ENCODE results near the gene FBP1. TPM values are rescaled to one million over a fixed set of nuclear protein-coding genes. Genes with fewer than 3 reads are reported as not detected.

FBP1 gene
- total and polyA plus RNA-seq, 8 donors: 19.5 to 39.2 (median 24.1) TPM

DNA sequence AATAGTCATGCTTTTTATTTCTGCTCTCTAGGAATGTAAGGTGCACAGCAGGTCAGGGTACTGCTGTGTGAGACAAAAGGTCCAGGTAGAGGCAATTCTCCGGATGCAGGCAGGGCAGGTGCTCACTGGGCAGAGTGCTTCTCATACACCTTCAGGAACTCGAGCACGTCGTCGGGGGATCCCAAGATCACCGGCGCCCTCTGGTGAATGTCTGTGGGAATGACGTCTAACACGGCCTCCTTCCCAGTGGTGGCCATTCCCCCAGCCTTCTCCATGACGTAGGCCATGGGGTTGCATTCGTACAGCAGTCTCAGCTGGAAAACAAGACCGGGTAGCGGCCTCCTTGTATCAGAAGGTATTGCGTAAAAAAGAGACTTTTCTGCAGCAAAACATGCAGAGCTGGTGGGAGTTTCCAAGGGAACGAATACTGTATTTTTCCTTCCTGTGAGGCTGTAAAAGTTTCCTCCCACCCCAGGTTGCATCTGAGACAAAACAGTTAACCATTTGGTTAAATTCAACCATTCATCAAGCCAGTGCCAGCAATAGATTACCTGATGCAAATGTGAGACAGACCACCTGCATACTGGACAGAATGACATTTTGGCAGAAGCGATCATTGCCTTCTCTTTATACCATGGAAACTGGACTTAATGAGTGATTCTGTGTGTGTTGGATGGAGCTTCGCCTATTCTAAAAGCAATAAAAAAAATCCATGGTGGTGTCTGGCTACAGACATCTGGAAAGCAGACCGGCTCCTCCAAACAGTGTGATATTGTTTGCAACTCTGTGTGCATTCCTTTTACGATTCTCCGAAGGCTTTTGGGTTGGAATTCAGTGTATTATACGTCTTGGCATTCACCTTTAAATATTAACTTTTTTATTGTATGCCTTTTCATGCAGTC, 35.8 kb downstream of the FBP1 start:
- TF ChIP-seq, protein P1, sequence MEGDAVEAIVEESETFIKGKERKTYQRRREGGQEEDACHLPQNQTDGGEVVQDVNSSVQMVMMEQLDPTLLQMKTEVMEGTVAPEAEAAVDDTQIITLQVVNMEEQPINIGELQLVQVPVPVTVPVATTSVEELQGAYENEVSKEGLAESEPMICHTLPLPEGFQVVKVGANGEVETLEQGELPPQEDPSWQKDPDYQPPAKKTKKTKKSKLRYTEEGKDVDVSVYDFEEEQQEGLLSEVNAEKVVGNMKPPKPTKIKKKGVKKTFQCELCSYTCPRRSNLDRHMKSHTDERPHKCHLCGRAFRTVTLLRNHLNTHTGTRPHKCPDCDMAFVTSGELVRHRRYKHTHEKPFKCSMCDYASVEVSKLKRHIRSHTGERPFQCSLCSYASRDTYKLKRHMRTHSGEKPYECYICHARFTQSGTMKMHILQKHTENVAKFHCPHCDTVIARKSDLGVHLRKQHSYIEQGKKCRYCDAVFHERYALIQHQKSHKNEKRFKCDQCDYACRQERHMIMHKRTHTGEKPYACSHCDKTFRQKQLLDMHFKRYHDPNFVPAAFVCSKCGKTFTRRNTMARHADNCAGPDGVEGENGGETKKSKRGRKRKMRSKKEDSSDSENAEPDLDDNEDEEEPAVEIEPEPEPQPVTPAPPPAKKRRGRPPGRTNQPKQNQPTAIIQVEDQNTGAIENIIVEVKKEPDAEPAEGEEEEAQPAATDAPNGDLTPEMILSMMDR (IDR thresholded peaks at IDR 0.05): peak; percentile 31 to 59 (median 45)
- Histone ChIP-seq H3K36me3 (no peaks in the 10 kb centered on the region), H3K4me1 (peaks cover 8 to 14% (median 12%) of the 10 kb centered on the region in 3 donors), H3K9me3 (no peaks in the 10 kb centered on the region), H3K27me3 (no peaks in the 10 kb centered on the region), H3K27ac (no peak overlapping the region), H3K4me3 (no peak overlapping the region)
- ATAC-seq: peak; percentile 82 to 95 (median 88)
- intact Hi-C loops (cut with DNase I): no loop called here
- 23 to 28% methylated on average over 21 of the region's 21 CpGs for WGBS, 2 donors
- FAIRE-seq: no peak
- DNase-seq: peak; percentile 81 to 89 (median 84)

GRCh38 chr9:94602666-94603065, 36.7 kb downstream of the FBP1 start:
- no peak overlapping the region for H3K4me3 ChIP-seq
- H3K27ac ChIP-seq: no peak overlapping the region
- H3K27me3 ChIP-seq: no peaks in the 10 kb centered on the region
- ATAC-seq: no peak
- H3K36me3 ChIP-seq: no peaks in the 10 kb centered on the region
- no peak for DNase-seq
- TF ChIP-seq, protein P1 (IDR thresholded peaks at IDR 0.05): no peak
- H3K9me3 ChIP-seq: no peaks in the 10 kb centered on the region
- WGBS, 2 donors: 84 to 87% methylated on average over 6 of the region's 6 CpGs
- intact Hi-C loops (cut with DNase I): no loop called here
- peaks cover under 1 to 11% (median 5%) of the 10 kb centered on the region in 3 donors for H3K4me1 ChIP-seq
- no peak for FAIRE-seq

DNA sequence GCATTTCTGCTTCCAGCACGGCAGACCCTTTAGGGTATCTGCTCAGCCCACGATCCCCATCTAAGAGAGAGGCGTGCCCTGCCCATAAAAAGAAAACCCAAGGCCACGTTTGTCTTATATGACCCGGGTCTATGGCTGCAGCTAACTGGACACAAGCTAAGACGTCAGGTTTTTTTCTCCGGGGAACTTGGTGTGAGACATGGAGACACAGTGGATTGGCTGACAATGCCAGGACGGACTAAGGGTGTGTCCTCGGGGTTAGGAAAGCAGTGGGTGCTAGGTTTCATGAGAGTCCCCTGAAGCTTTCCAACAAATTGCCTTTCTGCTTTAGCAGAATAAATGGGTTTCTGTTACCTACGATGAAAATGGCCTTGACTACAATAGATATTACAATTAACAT, 38.6 kb downstream of the FBP1 start:
- intact Hi-C loops (cut with DNase I): no loop called here
- TF ChIP-seq, protein P1 (IDR thresholded peaks at IDR 0.05): no peak

DNA sequence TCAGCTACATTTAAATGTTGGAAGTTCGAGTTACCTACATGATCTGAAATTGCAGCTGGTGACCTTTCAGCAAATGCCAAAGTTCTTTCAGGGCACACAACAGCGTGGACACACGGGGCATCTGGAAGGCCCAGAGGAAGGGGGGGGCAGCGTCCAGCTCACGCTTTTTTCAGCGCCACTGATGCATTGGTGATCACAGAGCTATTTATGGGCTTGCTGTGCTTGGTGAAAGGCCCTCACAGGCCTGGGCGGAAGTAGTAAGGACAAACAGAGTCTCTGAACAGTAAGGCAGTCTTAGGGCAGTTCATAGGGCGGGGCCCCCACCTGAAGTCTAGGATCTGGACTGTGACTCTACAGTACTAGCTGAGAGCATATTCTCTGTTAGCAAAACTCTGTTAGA, 39.1 kb downstream of the FBP1 start:
- 83 to 89% methylated on average over 8 of the region's 8 CpGs for WGBS, 2 donors
- no peak for FAIRE-seq
- Histone ChIP-seq H3K4me1 (peaks cover 0 to 4% (median 0%) of the 10 kb centered on the region in 3 donors), H3K4me3 (no peak overlapping the region), H3K27ac (no peak overlapping the region), H3K9me3 (no peaks in the 10 kb centered on the region), H3K27me3 (no peaks in the 10 kb centered on the region), H3K36me3 (no peaks in the 10 kb centered on the region)
- intact Hi-C loops (cut with DNase I): no loop called here
- DNase-seq: no peak
- no peak for ATAC-seq
- TF ChIP-seq, protein P1 (IDR thresholded peaks at IDR 0.05): no peak

More for the DNA sequence above, 38.6 kb downstream of the FBP1 start:
- Histone ChIP-seq H3K9me3 (no peaks in the 10 kb centered on the region), H3K27ac (no peak overlapping the region), H3K36me3 (no peaks in the 10 kb centered on the region), H3K27me3 (no peaks in the 10 kb centered on the region), H3K4me3 (no peak overlapping the region), H3K4me1 (peaks cover 0 to 4% (median 0%) of the 10 kb centered on the region in 3 donors)
- WGBS, 2 donors: 60 to 75% methylated on average over 10 of the region's 10 CpGs
- no peak for DNase-seq
- no peak for ATAC-seq
- FAIRE-seq: no peak

DNA sequence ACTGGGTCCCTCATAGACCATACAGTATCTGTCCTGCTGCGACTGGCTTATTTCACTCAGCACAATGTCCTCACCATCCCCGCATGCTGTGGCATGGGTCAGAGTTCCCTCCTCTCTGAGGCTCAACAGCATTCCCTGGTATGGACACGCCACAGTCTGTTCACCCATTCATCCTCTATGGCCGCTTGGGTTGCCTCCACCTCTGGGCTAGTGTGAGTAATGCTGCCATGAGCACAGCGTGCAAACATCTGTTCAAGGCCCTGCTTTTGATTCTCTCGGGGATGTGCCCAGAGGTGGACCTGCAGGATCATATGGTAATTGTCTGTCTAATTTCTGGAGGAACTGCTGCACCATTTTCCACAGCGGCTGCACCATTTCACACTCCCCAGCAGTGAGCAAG, 40.2 kb downstream of the FBP1 start:
- Histone ChIP-seq H3K4me1 (peaks cover 0 to 4% (median 0%) of the 10 kb centered on the region in 3 donors), H3K27ac (no peak overlapping the region), H3K36me3 (no peaks in the 10 kb centered on the region), H3K27me3 (no peaks in the 10 kb centered on the region), H3K4me3 (no peak overlapping the region), H3K9me3 (no peaks in the 10 kb centered on the region)
- 79 to 90% methylated on average over 7 of the region's 7 CpGs for WGBS, 2 donors
- intact Hi-C loops (cut with DNase I): no loop called here
- TF ChIP-seq, protein P1 (IDR thresholded peaks at IDR 0.05): no peak
- DNase-seq (no peak), ATAC-seq (no peak), FAIRE-seq (no peak)

Data from pancreas (tissue), 10 donors.